ENCODE measurements around the gene SFI1.

- no peak for TF ChIP-seq CHD1 (IDR thresholded peaks at IDR 0.05; ENCODE audit: low read depth, low read length)
- TF ChIP-seq POLR2A (IDR thresholded peaks at IDR 0.05; ENCODE audit: low read depth, low read length), result no peak
- no peak for TF ChIP-seq CTCF (conservative IDR thresholded peaks at IDR 0.05; ENCODE audit: low read depth, low read length)
- TF ChIP-seq, protein P1, sequence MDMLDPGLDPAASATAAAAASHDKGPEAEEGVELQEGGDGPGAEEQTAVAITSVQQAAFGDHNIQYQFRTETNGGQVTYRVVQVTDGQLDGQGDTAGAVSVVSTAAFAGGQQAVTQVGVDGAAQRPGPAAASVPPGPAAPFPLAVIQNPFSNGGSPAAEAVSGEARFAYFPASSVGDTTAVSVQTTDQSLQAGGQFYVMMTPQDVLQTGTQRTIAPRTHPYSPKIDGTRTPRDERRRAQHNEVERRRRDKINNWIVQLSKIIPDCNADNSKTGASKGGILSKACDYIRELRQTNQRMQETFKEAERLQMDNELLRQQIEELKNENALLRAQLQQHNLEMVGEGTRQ (IDR thresholded peaks at IDR 0.05; ENCODE audit: low read depth, low read length), result no peak
- no peak for TF ChIP-seq RAD21 (IDR thresholded peaks at IDR 0.05; ENCODE audit: low read length)
- no peak for TF ChIP-seq FOS (IDR thresholded peaks at IDR 0.05; ENCODE audit: low read depth, low read length)
- TF ChIP-seq SMC3 (IDR thresholded peaks at IDR 0.05; ENCODE audit: low read depth, low read length), result no peak
- no peak for TF ChIP-seq RFX5 (IDR thresholded peaks at IDR 0.05; ENCODE audit: low read depth, low read length)
- no peak for TF ChIP-seq MAZ (IDR thresholded peaks at IDR 0.05; ENCODE audit: borderline replicate concordance, low read depth, low read length)
- no peak for TF ChIP-seq CEBPB (IDR thresholded peaks at IDR 0.05; ENCODE audit: low read depth, low read length)
- TF ChIP-seq MAFK (IDR thresholded peaks at IDR 0.05; ENCODE audit: low read depth, low read length), result no peak
- no peak for TF ChIP-seq NFE2L2 (IDR thresholded peaks at IDR 0.05; ENCODE audit: low read depth, low read length)
- TF ChIP-seq RCOR1 (IDR thresholded peaks at IDR 0.05; ENCODE audit: insufficient replicate concordance, low read length), result no peak
These were observed 124.6 kb downstream of the SFI1 start for GRCh38 chr22:31620756-31621480.

Data from IMR-90 (cell line).